ENCODE data around the gene IGDCC3.
A peak's percentile ranks its signal among the peaks of the same experiment; 100 is the strongest.
"Not testable (repeated sequence)": the region's sequence is repeated elsewhere in the genome, so short reads cannot be mapped to it uniquely, and the experiment has no call there.

IGDCC3 gene

GRCh38 chr15:65405791-65406423, 28.1 kb upstream of the IGDCC3 start:
- DNase-seq: no peak

GRCh38 chr15:65404186-65404872, 26.5 kb upstream of the IGDCC3 start:
- no peak for DNase-seq

GRCh38 chr15:65402961-65403360, 25.2 kb upstream of the IGDCC3 start:
- DNase-seq: no peak

- no peak for DNase-seq
These were observed 23.9 kb upstream of the IGDCC3 start for GRCh38 chr15:65401611-65402240.

GRCh38 chr15:65400760-65401610, 23.2 kb upstream of the IGDCC3 start:
- peak; percentile 73 for DNase-seq

GRCh38 chr15:65399997-65400396, 22.2 kb upstream of the IGDCC3 start:
- DNase-seq: no peak

- DNase-seq: no peak
These were observed 21.4 kb upstream of the IGDCC3 start for GRCh38 chr15:65399001-65399706.

- DNase-seq: not testable (repeated sequence)
These were observed 20.7 kb upstream of the IGDCC3 start for GRCh38 chr15:65398486-65398885.

- DNase-seq: no peak
These were observed 19.1 kb upstream of the IGDCC3 start for GRCh38 chr15:65396965-65397317.

- DNase-seq: no peak
These were observed 18.6 kb upstream of the IGDCC3 start for GRCh38 chr15:65396283-65396964.

- DNase-seq: no peak
These were observed 17.9 kb upstream of the IGDCC3 start for GRCh38 chr15:65395567-65396202.

GRCh38 chr15:65394936-65395335, 17.1 kb upstream of the IGDCC3 start:
- no peak for DNase-seq

- DNase-seq: no peak
These were observed 16.5 kb upstream of the IGDCC3 start for GRCh38 chr15:65394280-65394789.

GRCh38 chr15:65393557-65393956, 15.8 kb upstream of the IGDCC3 start:
- DNase-seq: no peak

- DNase-seq: no peak
These were observed 15.3 kb upstream of the IGDCC3 start for GRCh38 chr15:65393091-65393490.

GRCh38 chr15:65392368-65392767, 14.6 kb upstream of the IGDCC3 start:
- no peak for DNase-seq

GRCh38 chr15:65391732-65392131, 13.9 kb upstream of the IGDCC3 start:
- no peak for DNase-seq

- no peak for DNase-seq
These were observed 12.6 kb upstream of the IGDCC3 start for GRCh38 chr15:65390447-65390846.

GRCh38 chr15:65389226-65389625, 11.4 kb upstream of the IGDCC3 start:
- DNase-seq: no peak

GRCh38 chr15:65388306-65389080, 10.7 kb upstream of the IGDCC3 start:
- DNase-seq: no peak

- DNase-seq: no peak
These were observed 9.1 kb upstream of the IGDCC3 start for GRCh38 chr15:65386886-65387285.

All from EL (cell line).